ENCODE measurements around the gene CEP152.

The CEP152 gene

GRCh38 chr15:48785712-48786111 is 25.2 kb downstream of the CEP152 start:
- H3K36me3 ChIP-seq (ENCODE audit: insufficient read depth, low read depth, low read length), result peaks cover 70% of the 10 kb centered on the region
- H3K27me3 ChIP-seq (ENCODE audit: insufficient read depth, low read length), result no peaks in the 10 kb centered on the region

DNA sequence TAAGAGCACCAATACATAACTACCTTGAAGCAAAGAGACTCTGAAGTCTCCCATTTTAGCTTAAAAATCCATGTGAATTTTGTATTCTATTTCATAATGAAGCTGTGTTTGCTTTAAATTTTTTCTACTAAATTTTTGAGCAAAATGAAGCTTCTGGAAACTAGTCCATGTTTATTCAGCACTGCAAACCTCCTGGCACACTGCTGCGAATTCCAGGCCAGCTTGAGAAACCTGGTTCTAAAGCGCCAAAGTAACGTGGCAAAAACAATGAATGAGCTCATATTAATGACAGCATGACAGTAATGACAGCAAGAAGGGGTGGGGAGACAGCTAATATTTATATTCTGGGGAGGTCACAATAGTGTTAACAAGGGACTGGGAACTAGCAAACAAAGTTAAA is 25.7 kb downstream of the CEP152 start:
- H3K4me1 ChIP-seq (ENCODE audit: insufficient read depth, low read length), result no peaks in the 10 kb centered on the region
- H3K9ac ChIP-seq (ENCODE audit: low read depth, low read length), result no peak overlapping the region
- H3K36me3 ChIP-seq (ENCODE audit: insufficient read depth, low read depth, low read length), result peaks cover 70% of the 10 kb centered on the region
- H3K27ac ChIP-seq (ENCODE audit: low read length), result no peak overlapping the region
- no peaks in the 10 kb centered on the region for H3K27me3 ChIP-seq (ENCODE audit: insufficient read depth, low read length)
- no peak overlapping the region for H3K4me3 ChIP-seq (ENCODE audit: low read length)
- H3K9me3 ChIP-seq (ENCODE audit: insufficient read depth, low read depth, low read length), result no peaks in the 10 kb centered on the region

More at GRCh38 chr15:48785712-48786111, 25.2 kb downstream of the CEP152 start:
- H3K27ac ChIP-seq (ENCODE audit: low read length), result no peak overlapping the region
- H3K4me3 ChIP-seq (ENCODE audit: low read length), result no peak overlapping the region
- no peak overlapping the region for H3K9ac ChIP-seq (ENCODE audit: low read depth, low read length)
- no peaks in the 10 kb centered on the region for H3K9me3 ChIP-seq (ENCODE audit: insufficient read depth, low read depth, low read length)
- H3K4me1 ChIP-seq (ENCODE audit: insufficient read depth, low read length), result no peaks in the 10 kb centered on the region

GRCh38 chr15:48784756-48785155 is 26.1 kb downstream of the CEP152 start:
- Histone ChIP-seq H3K9ac (ENCODE audit: low read depth, low read length) (no peak overlapping the region), H3K27ac (ENCODE audit: low read length) (no peak overlapping the region), H3K36me3 (ENCODE audit: insufficient read depth, low read depth, low read length) (peaks cover 73% of the 10 kb centered on the region), H3K27me3 (ENCODE audit: insufficient read depth, low read length) (no peaks in the 10 kb centered on the region), H3K4me3 (ENCODE audit: low read length) (no peak overlapping the region), H3K4me1 (ENCODE audit: insufficient read depth, low read length) (no peaks in the 10 kb centered on the region), H3K9me3 (ENCODE audit: insufficient read depth, low read depth, low read length) (no peaks in the 10 kb centered on the region)

DNA sequence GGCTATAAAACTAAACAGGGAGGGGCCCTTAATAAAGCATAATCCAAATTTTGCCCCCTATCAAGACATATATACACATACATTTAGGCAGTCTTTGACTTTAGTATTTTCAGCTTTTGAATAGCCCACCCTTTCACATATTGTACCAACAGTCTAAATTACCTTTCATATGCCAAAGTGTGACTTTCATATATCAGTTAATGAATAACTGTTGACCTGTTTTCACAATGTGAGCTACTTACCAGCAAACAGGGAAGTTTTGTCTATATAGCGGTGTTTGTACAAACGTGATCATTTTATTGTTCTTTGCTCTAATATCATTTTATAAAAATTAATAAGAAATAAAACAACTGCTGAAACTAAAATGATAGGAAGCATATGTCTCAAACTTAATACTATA is 28.0 kb downstream of the CEP152 start:
- Histone ChIP-seq H3K27ac (ENCODE audit: low read length) (no peak overlapping the region), H3K27me3 (ENCODE audit: insufficient read depth, low read length) (no peaks in the 10 kb centered on the region), H3K4me3 (ENCODE audit: low read length) (no peak overlapping the region), H3K4me1 (ENCODE audit: insufficient read depth, low read length) (no peaks in the 10 kb centered on the region), H3K9me3 (ENCODE audit: insufficient read depth, low read depth, low read length) (no peaks in the 10 kb centered on the region), H3K36me3 (ENCODE audit: insufficient read depth, low read depth, low read length) (peaks cover 58% of the 10 kb centered on the region), H3K9ac (ENCODE audit: low read depth, low read length) (no peak overlapping the region)

GRCh38 chr15:48781481-48782081 is 29.3 kb downstream of the CEP152 start:
- Histone ChIP-seq H3K9me3 (ENCODE audit: insufficient read depth, low read depth, low read length) (no peaks in the 10 kb centered on the region), H3K4me1 (ENCODE audit: insufficient read depth, low read length) (no peaks in the 10 kb centered on the region), H3K9ac (ENCODE audit: low read depth, low read length) (no peak overlapping the region), H3K4me3 (ENCODE audit: low read length) (no peak overlapping the region), H3K27me3 (ENCODE audit: insufficient read depth, low read length) (no peaks in the 10 kb centered on the region), H3K27ac (ENCODE audit: low read length) (no peak overlapping the region), H3K36me3 (ENCODE audit: insufficient read depth, low read depth, low read length) (peaks cover 53% of the 10 kb centered on the region)

- Histone ChIP-seq H3K9me3 (ENCODE audit: insufficient read depth, low read depth, low read length) (no peaks in the 10 kb centered on the region), H3K36me3 (ENCODE audit: insufficient read depth, low read depth, low read length) (peaks cover 53% of the 10 kb centered on the region), H3K27me3 (ENCODE audit: insufficient read depth, low read length) (no peaks in the 10 kb centered on the region), H3K9ac (ENCODE audit: low read depth, low read length) (no peak overlapping the region), H3K4me1 (ENCODE audit: insufficient read depth, low read length) (no peaks in the 10 kb centered on the region), H3K4me3 (ENCODE audit: low read length) (no peak overlapping the region), H3K27ac (ENCODE audit: low read length) (no peak overlapping the region)
Observed at GRCh38 chr15:48781017-48781416, 29.9 kb downstream of the CEP152 start.

DNA sequence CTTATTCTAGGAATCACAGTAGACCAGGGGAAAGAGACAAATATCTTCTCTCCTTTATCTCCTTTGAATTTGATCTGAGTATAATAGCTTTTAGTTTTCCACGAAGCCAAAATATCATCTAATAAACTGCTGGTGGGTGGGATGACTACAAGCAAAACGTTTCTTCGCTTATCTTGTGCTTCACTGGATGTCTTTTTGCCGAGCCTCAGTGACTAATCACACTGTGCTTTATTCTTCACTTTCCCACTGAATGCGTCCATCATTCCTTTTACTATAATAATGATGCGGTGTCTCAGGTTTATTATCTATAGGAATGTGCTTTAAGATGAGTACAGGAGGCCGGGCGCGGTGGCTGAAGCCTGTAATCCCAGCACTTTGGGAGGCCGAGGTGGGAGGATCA is 32.5 kb downstream of the CEP152 start:
- Histone ChIP-seq H3K4me3 (ENCODE audit: low read length) (no peak overlapping the region), H3K9me3 (ENCODE audit: insufficient read depth, low read depth, low read length) (no peaks in the 10 kb centered on the region), H3K36me3 (ENCODE audit: insufficient read depth, low read depth, low read length) (peaks cover 36% of the 10 kb centered on the region), H3K27me3 (ENCODE audit: insufficient read depth, low read length) (no peaks in the 10 kb centered on the region), H3K9ac (ENCODE audit: low read depth, low read length) (no peak overlapping the region), H3K4me1 (ENCODE audit: insufficient read depth, low read length) (no peaks in the 10 kb centered on the region), H3K27ac (ENCODE audit: low read length) (no peak overlapping the region)

- Histone ChIP-seq H3K9ac (ENCODE audit: low read depth, low read length) (no peak overlapping the region), H3K27ac (ENCODE audit: low read length) (no peak overlapping the region), H3K27me3 (ENCODE audit: insufficient read depth, low read length) (no peaks in the 10 kb centered on the region), H3K4me1 (ENCODE audit: insufficient read depth, low read length) (no peaks in the 10 kb centered on the region), H3K9me3 (ENCODE audit: insufficient read depth, low read depth, low read length) (no peaks in the 10 kb centered on the region), H3K4me3 (ENCODE audit: low read length) (no peak overlapping the region), H3K36me3 (ENCODE audit: insufficient read depth, low read depth, low read length) (peaks cover 31% of the 10 kb centered on the region)
Observed at GRCh38 chr15:48777645-48778330, 33.1 kb downstream of the CEP152 start.

GRCh38 chr15:48775546-48775945 is 35.3 kb downstream of the CEP152 start:
- Histone ChIP-seq H3K9ac (ENCODE audit: low read depth, low read length) (no peak overlapping the region), H3K4me1 (ENCODE audit: insufficient read depth, low read length) (no peaks in the 10 kb centered on the region), H3K4me3 (ENCODE audit: low read length) (no peak overlapping the region), H3K27me3 (ENCODE audit: insufficient read depth, low read length) (no peaks in the 10 kb centered on the region), H3K36me3 (ENCODE audit: insufficient read depth, low read depth, low read length) (peaks cover 27% of the 10 kb centered on the region), H3K27ac (ENCODE audit: low read length) (no peak overlapping the region), H3K9me3 (ENCODE audit: insufficient read depth, low read depth, low read length) (no peaks in the 10 kb centered on the region)

- Histone ChIP-seq H3K4me3 (ENCODE audit: low read length) (no peak overlapping the region), H3K9ac (ENCODE audit: low read depth, low read length) (no peak overlapping the region), H3K27ac (ENCODE audit: low read length) (no peak overlapping the region), H3K36me3 (ENCODE audit: insufficient read depth, low read depth, low read length) (peaks cover 28% of the 10 kb centered on the region), H3K4me1 (ENCODE audit: insufficient read depth, low read length) (no peaks in the 10 kb centered on the region), H3K27me3 (ENCODE audit: insufficient read depth, low read length) (no peaks in the 10 kb centered on the region), H3K9me3 (ENCODE audit: insufficient read depth, low read depth, low read length) (no peaks in the 10 kb centered on the region)
Observed at GRCh38 chr15:48774484-48774883, 36.4 kb downstream of the CEP152 start.

DNA sequence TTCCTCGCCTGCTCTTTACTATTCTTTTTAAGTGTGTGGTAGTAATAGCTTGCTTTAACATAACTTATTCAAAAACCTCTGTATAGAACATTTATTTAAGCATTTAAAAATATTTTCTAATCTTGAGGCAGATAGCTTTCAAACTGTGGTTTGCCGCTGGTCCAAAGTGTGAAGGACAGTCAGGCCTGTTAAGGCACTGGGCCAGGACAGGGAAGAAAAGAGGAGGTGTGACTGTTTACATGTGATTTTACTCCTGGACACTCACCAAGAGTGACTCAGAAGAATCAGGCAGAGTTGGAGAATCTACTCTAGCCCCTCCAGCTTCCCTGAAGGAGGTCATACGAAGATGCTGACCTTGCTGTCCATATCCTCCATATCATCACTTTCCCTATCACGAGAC is 44.7 kb downstream of the CEP152 start:
- no peak overlapping the region for H3K27ac ChIP-seq (ENCODE audit: low read length)
- H3K9ac ChIP-seq (ENCODE audit: low read depth, low read length), result no peak overlapping the region
- peaks cover 81% of the 10 kb centered on the region for H3K36me3 ChIP-seq (ENCODE audit: insufficient read depth, low read depth, low read length)
- H3K27me3 ChIP-seq (ENCODE audit: insufficient read depth, low read length), result no peaks in the 10 kb centered on the region
- no peaks in the 10 kb centered on the region for H3K9me3 ChIP-seq (ENCODE audit: insufficient read depth, low read depth, low read length)
- no peak overlapping the region for H3K4me3 ChIP-seq (ENCODE audit: low read length)
- no peaks in the 10 kb centered on the region for H3K4me1 ChIP-seq (ENCODE audit: insufficient read depth, low read length)

DNA sequence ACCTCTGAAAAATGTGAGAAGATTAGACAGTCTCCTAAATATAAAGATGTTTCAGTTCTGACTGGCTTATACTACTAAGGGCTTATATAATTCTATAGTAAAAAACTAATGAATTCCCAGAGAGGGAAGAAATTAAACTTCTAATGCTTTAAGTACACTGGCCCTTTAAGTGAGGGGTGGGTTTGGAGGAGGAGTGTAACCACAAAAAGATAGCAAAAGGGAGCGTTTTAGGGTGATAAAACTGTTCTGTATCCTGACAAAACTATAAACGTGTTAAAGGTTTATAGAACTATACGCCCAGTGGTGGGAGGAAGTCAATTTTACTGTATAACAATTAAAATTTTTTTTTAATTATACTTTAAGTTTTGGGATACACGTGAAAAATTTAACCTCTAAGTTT is 45.8 kb downstream of the CEP152 start:
- Histone ChIP-seq H3K4me1 (ENCODE audit: insufficient read depth, low read length) (peaks cover 4% of the 10 kb centered on the region; the same call in 1 of the 2 replicates), H3K36me3 (ENCODE audit: insufficient read depth, low read depth, low read length) (peaks cover 78% of the 10 kb centered on the region), H3K9me3 (ENCODE audit: insufficient read depth, low read depth, low read length) (no peaks in the 10 kb centered on the region), H3K27me3 (ENCODE audit: insufficient read depth, low read length) (no peaks in the 10 kb centered on the region), H3K27ac (ENCODE audit: low read length) (no peak overlapping the region), H3K9ac (ENCODE audit: low read depth, low read length) (no peak overlapping the region), H3K4me3 (ENCODE audit: low read length) (no peak overlapping the region)

Measured in iPS-20b (cell line).